Keratinocyte (primary cell): Measurements from ENCODE around the gene DPH1.

Experiments used
- CTCF ChIP-seq, 3 experiments: IDR thresholded peaks in 1 of 3; conservative IDR thresholded peaks in 1 of 3; optimal IDR thresholded peaks in 1 of 3; 2 replicates in 2 of 3; 3 replicates in 1 of 3; pipeline versions ENCODE3 to v1.5.1; 2011; ENCODE audit warnings: low read length in 3 of 3, mild to moderate bottlenecking in 3 of 3, moderate library complexity in 2 of 3, control low read depth in 1 of 3, inconsistent platforms in 1 of 3; ENCODE audit not compliant: insufficient read depth in 2 of 3; ENCODE audit errors: extremely low read depth in 1 of 3
- EZH2 ChIP-seq: IDR thresholded peaks from one replicate; pipeline ENCODE4 v1.6.1; 2012; ENCODE audit warnings: inconsistent platforms, mild to moderate bottlenecking, low read length, moderate library complexity

- TF ChIP-seq CTCF (optimal IDR thresholded peaks at IDR 0.05 in 1 of 3, IDR thresholded peaks at IDR 0.05 in 1 of 3, conservative IDR thresholded peaks at IDR 0.05 in 1 of 3; ENCODE audit: extremely low read depth in 1 of 3, insufficient read depth in 2 of 3, low read length in 3 of 3) (no peak), EZH2 (no peak)
These were observed 52.2 kb downstream of the DPH1 start for GRCh38 chr17:2082003-2082781.
